CD14-positive monocyte (primary cell): ENCODE results near the gene SEMA7A. TPM values are rescaled to one million over a fixed set of nuclear protein-coding genes. Genes with fewer than 3 reads are reported as not detected.

Source experiments
- DNase-seq, 3 donors: peaks; one replicate each; pipeline ENCODE4 v3.0.0-alpha.2; 2011 to 2022
- H2AFZ ChIP-seq: 2 replicates; pipeline ENCODE4 v1.6.0; 2012; ENCODE audit warnings: mild to moderate bottlenecking, low read depth, low read length, inconsistent platforms; ENCODE audit not compliant: insufficient read depth, poor library complexity, severe bottlenecking
- H3K27ac ChIP-seq, 2 donors: 1 replicate in 1 of 2; 2 replicates in 1 of 2; pipeline ENCODE4 v1.5.1; 2012 to 2013; ENCODE audit warnings: low read length in 2 of 2, control low read depth in 1 of 2, inconsistent platforms in 1 of 2, low read depth in 1 of 2, mild to moderate bottlenecking in 1 of 2
- H3K27me3 ChIP-seq, 2 donors: one replicate each; pipeline versions ENCODE4 v1.6.0 to v1.6.1; 2011 to 2013; ENCODE audit warnings: low read length in 2 of 2; ENCODE audit not compliant: control insufficient read depth in 2 of 2, insufficient read depth in 2 of 2
- H3K36me3 ChIP-seq, 2 donors: replicated peaks in 1 of 2; 1 replicate in 1 of 2; 2 replicates in 1 of 2; pipeline versions ENCODE4 v1.5.1 to v1.6.1; 2012 to 2013; ENCODE audit warnings: low read length in 2 of 2, control low read depth in 1 of 2, inconsistent platforms in 1 of 2, mild to moderate bottlenecking in 1 of 2; ENCODE audit not compliant: insufficient read depth in 2 of 2, control insufficient read depth in 1 of 2
- H3K4me1 ChIP-seq, 2 donors: 1 replicate in 1 of 2; 2 replicates in 1 of 2; pipeline versions ENCODE4 v1.5.1 to v1.6.1; 2012 to 2013; ENCODE audit warnings: low read length in 2 of 2, control low read depth in 1 of 2, inconsistent platforms in 1 of 2, mild to moderate bottlenecking in 1 of 2, moderate library complexity in 1 of 2; ENCODE audit not compliant: insufficient read depth in 2 of 2, control insufficient read depth in 1 of 2
- H3K4me2 ChIP-seq: replicated peaks from 2 replicates; pipeline ENCODE3; 2012; ENCODE audit warnings: low read length, moderate library complexity, mild to moderate bottlenecking; ENCODE audit not compliant: poor library complexity, severe bottlenecking; ENCODE audit errors: extremely low read depth
- H3K4me3 ChIP-seq, 3 experiments: fragments of 200-600 bp in 1 of 3; sonication (generic) in 1 of 3; replicated peaks in 1 of 3; 1 replicate in 2 of 3; 2 replicates in 1 of 3; pipeline ENCODE4 v1.5.1; 2011 to 2013; ENCODE audit warnings: low read length in 3 of 3, mild to moderate bottlenecking in 3 of 3, control low read depth in 2 of 3, low read depth in 2 of 3, inconsistent platforms in 1 of 3, moderate library complexity in 1 of 3
- H3K79me2 ChIP-seq: 2 replicates; pipeline ENCODE4 v1.6.0; 2012; ENCODE audit warnings: mild to moderate bottlenecking, control low read depth, inconsistent platforms, low read length, moderate library complexity; ENCODE audit not compliant: insufficient read depth
- H3K9ac ChIP-seq: 2 replicates; pipeline ENCODE4 v1.6.0; 2017; ENCODE audit warnings: low read length, mild to moderate bottlenecking; ENCODE audit not compliant: insufficient read depth, poor library complexity, severe bottlenecking
- H3K9me3 ChIP-seq, 2 donors: replicated peaks in 1 of 2; 1 replicate in 1 of 2; 2 replicates in 1 of 2; pipeline versions ENCODE4 v1.5.1 to v1.6.1; 2012 to 2013; ENCODE audit warnings: low read length in 2 of 2, control low read depth in 1 of 2; ENCODE audit not compliant: control insufficient read depth in 1 of 2, insufficient read depth in 1 of 2
- H4K20me1 ChIP-seq: 2 replicates; pipeline ENCODE4 v1.6.0; 2012; ENCODE audit warnings: mild to moderate bottlenecking, low read length, control low read depth, moderate library complexity; ENCODE audit not compliant: insufficient read depth
- H3K27ac Mint-ChIP-seq, 7 donors: one replicate each; pipeline ENCODE4 v1.8.0; 2020; ENCODE audit warnings: mild to moderate bottlenecking in 7 of 7, mixed read lengths in 7 of 7, moderate library complexity in 6 of 7, inconsistent platforms in 2 of 7
- H3K27me3 Mint-ChIP-seq, 3 donors: one replicate each; pipeline ENCODE4 v1.8.0; 2021 to 2022; ENCODE audit warnings: low read depth in 3 of 3, mild to moderate bottlenecking in 3 of 3, mixed read lengths in 3 of 3, moderate library complexity in 3 of 3, inconsistent platforms in 1 of 3
- H3K36me3 Mint-ChIP-seq, 2 donors: one replicate each; pipeline ENCODE4 v1.8.0; 2020; ENCODE audit warnings: mixed read lengths in 2 of 2, inconsistent platforms in 1 of 2, mild to moderate bottlenecking in 1 of 2
- H3K4me1 Mint-ChIP-seq: one replicate; pipeline ENCODE4 v1.8.0; 2020; ENCODE audit warnings: mild to moderate bottlenecking, mixed read lengths
- H3K4me3 Mint-ChIP-seq, 2 donors: one replicate each; pipeline ENCODE4 v1.8.0; 2020; ENCODE audit warnings: mild to moderate bottlenecking in 2 of 2, mixed read lengths in 2 of 2, moderate library complexity in 1 of 2
- H3K9me3 Mint-ChIP-seq, 7 donors: one replicate each; pipeline ENCODE4 v1.8.0; 2020 to 2022; ENCODE audit warnings: mixed read lengths in 7 of 7, mild to moderate bottlenecking in 6 of 7, moderate library complexity in 6 of 7, inconsistent platforms in 2 of 7
- WGBS: methylation state at CpG from one replicate; pipeline ENCODE4 v1.1.5; 2013; ENCODE audit warnings: missing lambda C conversion rate; ENCODE audit not compliant: insufficient coverage; 5-methylcytosine and 5-hydroxymethylcytosine counted together
- intact Hi-C, 2 donors: fragments of 100-400 bp; cut with micrococcal nuclease; formaldehyde crosslinking; loops; one replicate each; pipeline versions ENCODE4 v1.15.0 to v1.15.1; 2023
- polyA plus RNA-seq, 3 donors: library from polyadenylated mRNA; depleted of rRNA in 1 of 3; unstranded in 2 of 3; stranded (reverse) in 1 of 3; fragments of 300-500 nt in 2 of 3; fragments of >200 nt in 1 of 3; fragmentation: Illumina TruSeq in 2 of 3; gene quantifications; 1 replicate in 2 of 3; 2 replicates in 1 of 3; pipeline ENCODE4 v1.2.3, GENCODE V29; 2012 to 2021
- TF ChIP-seq, protein P1 (sequence below): fragments of 200-600 bp; IDR thresholded peaks from one replicate; pipeline ENCODE4 v1.8.0; 2022; ENCODE audit warnings: antibody characterized with exemption, mild to moderate bottlenecking

The SEMA7A gene
- polyA plus RNA-seq, 3 donors: 0.04 to 4.8 (median 0.15) TPM

DNA sequence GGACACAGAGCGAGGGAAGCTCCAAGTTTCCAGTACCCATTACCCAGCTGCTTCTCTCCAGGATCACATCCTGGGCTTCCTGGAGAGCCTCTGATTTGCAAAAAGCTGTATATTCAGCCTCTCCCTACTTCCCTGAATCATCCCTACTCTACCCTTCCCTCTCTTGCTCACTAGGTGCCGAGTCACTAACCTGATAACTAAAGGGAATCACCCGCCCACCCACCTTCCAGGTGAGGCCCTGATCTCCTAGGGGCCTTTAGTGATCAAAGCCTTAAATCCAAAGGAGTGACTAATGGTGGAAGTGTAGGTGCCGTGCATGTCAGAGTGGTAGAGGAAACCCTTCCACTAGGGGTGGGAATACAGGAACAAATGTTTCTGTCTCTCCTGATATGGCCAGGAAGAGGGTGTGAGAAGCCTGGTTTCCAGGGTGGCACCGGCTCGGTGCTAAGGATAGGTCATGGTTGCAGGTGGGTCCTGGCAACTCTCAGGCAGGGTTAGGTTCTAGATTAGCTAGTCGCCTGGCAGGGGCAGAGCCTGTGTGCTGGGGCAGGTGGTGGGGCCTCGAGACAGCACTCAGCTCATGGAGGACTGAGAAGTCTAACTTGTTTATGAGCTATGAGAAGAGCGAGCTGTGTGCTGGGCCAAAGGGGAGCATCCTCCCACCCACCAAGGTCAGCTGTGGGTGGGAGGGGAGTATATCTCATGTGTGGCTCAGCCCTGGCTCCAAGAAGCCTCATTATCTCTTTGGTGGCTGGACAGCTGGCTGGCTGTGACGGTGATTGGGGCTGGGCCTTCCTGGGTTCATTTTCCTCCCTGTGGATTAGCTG lies 10.1 kb downstream of the SEMA7A start:
- Mint-ChIP-seq H3K27ac (no peak overlapping the region), H3K27me3 (peaks cover 1 to 8% (median 5%) of the 10 kb centered on the region in 3 donors), H3K4me1 (peaks cover 14% of the 10 kb centered on the region), H3K36me3 (no peaks in the 10 kb centered on the region), H3K4me3 (no peak overlapping the region), H3K9me3 (peaks cover 0 to 2% (median 0%) of the 10 kb centered on the region in 7 donors)
- TF ChIP-seq, protein P1, sequence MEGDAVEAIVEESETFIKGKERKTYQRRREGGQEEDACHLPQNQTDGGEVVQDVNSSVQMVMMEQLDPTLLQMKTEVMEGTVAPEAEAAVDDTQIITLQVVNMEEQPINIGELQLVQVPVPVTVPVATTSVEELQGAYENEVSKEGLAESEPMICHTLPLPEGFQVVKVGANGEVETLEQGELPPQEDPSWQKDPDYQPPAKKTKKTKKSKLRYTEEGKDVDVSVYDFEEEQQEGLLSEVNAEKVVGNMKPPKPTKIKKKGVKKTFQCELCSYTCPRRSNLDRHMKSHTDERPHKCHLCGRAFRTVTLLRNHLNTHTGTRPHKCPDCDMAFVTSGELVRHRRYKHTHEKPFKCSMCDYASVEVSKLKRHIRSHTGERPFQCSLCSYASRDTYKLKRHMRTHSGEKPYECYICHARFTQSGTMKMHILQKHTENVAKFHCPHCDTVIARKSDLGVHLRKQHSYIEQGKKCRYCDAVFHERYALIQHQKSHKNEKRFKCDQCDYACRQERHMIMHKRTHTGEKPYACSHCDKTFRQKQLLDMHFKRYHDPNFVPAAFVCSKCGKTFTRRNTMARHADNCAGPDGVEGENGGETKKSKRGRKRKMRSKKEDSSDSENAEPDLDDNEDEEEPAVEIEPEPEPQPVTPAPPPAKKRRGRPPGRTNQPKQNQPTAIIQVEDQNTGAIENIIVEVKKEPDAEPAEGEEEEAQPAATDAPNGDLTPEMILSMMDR: no peak
- H3K79me2 ChIP-seq: no peaks in the 10 kb centered on the region
- DNase-seq: no peak
- 89% methylated on average over 3 of the region's 10 CpGs for WGBS
- no peak overlapping the region for H3K27ac ChIP-seq
- H3K27me3 ChIP-seq: no peaks in the 10 kb centered on the region
- no peak overlapping the region for H2AFZ ChIP-seq
- H3K9me3 ChIP-seq: no peaks in the 10 kb centered on the region
- peaks cover 11 to 13% of the 10 kb centered on the region in 2 donors for H3K4me1 ChIP-seq
- no peak overlapping the region for H3K4me3 ChIP-seq
- no peaks in the 10 kb centered on the region for H4K20me1 ChIP-seq
- no peak overlapping the region for H3K9ac ChIP-seq
- H3K4me2 ChIP-seq: no peak overlapping the region
- H3K36me3 ChIP-seq: no peaks in the 10 kb centered on the region
- intact Hi-C loops: no loop called here

DNA sequence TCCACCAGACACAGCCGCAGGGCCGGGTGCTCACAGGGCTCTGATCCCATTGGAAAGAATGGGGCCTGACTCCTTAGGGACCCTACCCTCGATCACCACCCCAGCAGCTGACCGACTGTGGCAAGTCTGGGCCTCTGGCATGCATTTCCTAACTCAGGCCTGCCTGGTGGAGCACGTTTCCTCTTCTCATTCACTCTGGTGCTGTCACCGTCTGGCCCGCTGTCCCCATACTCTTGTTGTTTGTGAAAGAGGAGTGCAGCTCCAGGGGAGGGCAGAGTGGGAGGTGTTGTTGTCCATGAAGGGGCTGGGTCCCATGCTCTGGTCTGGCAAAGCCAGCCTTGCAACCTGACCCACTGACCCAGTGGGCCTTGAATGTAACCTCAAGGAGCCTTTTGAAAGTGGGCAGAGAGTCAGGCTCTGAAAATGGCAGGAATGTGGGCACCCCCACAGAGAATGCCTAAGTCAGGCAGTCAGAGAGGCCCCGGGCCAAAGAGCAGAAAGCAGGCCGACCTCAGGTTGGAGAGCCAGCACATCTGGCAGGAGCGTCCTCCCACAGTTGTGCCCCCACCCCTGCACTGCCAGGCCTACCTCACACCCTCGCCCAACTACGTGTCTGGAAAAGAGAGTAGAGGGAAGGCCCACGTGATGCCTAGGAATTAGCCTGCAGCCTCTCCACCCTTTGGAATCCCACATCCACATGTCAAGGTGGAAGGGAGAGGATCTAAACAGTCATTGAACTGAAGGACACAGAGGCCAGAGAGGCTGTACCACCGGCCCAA lies 10.9 kb downstream of the SEMA7A start:
- DNase-seq: no peak
- peaks cover 3 to 5% of the 10 kb centered on the region in 2 donors for H3K4me1 ChIP-seq
- Mint-ChIP-seq H3K27me3 (peaks cover 0 to 8% (median 5%) of the 10 kb centered on the region in 3 donors), H3K9me3 (peaks cover 0 to 2% (median 0%) of the 10 kb centered on the region in 7 donors), H3K36me3 (no peaks in the 10 kb centered on the region), H3K4me1 (peaks cover 6% of the 10 kb centered on the region), H3K27ac (peak overlapping the region in 1 of 7 donors; percentile 38), H3K4me3 (no peak overlapping the region)
- TF ChIP-seq, protein P1: no peak
- no peak overlapping the region for H3K4me2 ChIP-seq
- no peaks in the 10 kb centered on the region for H3K27me3 ChIP-seq
- intact Hi-C loops: no loop called here
- no peaks in the 10 kb centered on the region for H3K9me3 ChIP-seq
- no peaks in the 10 kb centered on the region for H3K36me3 ChIP-seq
- no peaks in the 10 kb centered on the region for H3K79me2 ChIP-seq
- H2AFZ ChIP-seq: no peak overlapping the region
- H3K9ac ChIP-seq: no peak overlapping the region
- no peak overlapping the region for H3K27ac ChIP-seq
- no peak overlapping the region for H3K4me3 ChIP-seq
- no peaks in the 10 kb centered on the region for H4K20me1 ChIP-seq
- WGBS: 41% methylated on average over 6 of the region's 14 CpGs
